HCT116 (cell line): ENCODE measurements around the gene PXN.
"Not testable (repeated sequence)": the region's sequence is repeated elsewhere in the genome, so short reads cannot be mapped to it uniquely, and the experiment has no call there.

Source experiments
- CTCF ChIP-seq, 3 experiments: fragments of 200-600 bp in 1 of 3; sonication (generic) in 1 of 3; IDR thresholded peaks in 2 of 3; conservative IDR thresholded peaks in 1 of 3; 2 replicates each; pipeline ENCODE4 v1.5.1; 2012 to 2017; ENCODE audit warnings: low read depth in 2 of 3, low read length in 2 of 3, antibody characterized with exemption in 1 of 3, borderline replicate concordance in 1 of 3, control low read depth in 1 of 3, mild to moderate bottlenecking in 1 of 3, mixed read lengths in 1 of 3, mixed run types in 1 of 3, moderate library complexity in 1 of 3; ENCODE audit not compliant: insufficient read depth in 1 of 3
- EZH2 ChIP-seq: fragments of 200-600 bp; sonication (generic); IDR thresholded peaks from 2 replicates; pipeline ENCODE4 v1.6.1; 2017; ENCODE audit warnings: antibody characterized with exemption, mixed run types
- POLR2A ChIP-seq: IDR thresholded peaks from 2 replicates; pipeline ENCODE4 v1.7.0; 2011; ENCODE audit warnings: borderline replicate concordance; ENCODE audit not compliant: insufficient read depth, insufficient read length; ENCODE audit errors: extremely low read depth
- TCF7L2 ChIP-seq: IDR thresholded peaks from 2 replicates; pipeline ENCODE4 v1.7.0; 2011; ENCODE audit warnings: borderline replicate concordance, inconsistent platforms; ENCODE audit not compliant: insufficient read depth, insufficient read length; ENCODE audit errors: extremely low read depth

- TF ChIP-seq EZH2; POLR2A; TCF7L2; CTCF (IDR thresholded peaks at IDR 0.05 in 2 of 3, conservative IDR thresholded peaks at IDR 0.05 in 1 of 3; ENCODE audit: borderline replicate concordance in 1 of 3, insufficient read depth in 1 of 3, low read depth in 2 of 3, low read length in 2 of 3): not testable (repeated sequence)
These were observed 18.8 kb downstream of the PXN start for GRCh38 chr12:120246705-120247104.
